H54 (cell line): Measurements from ENCODE around the gene UBASH3B.
A peak's percentile ranks its signal among the peaks of the same experiment; 100 is the strongest.
"Not testable (repeated sequence)": the region's sequence is repeated elsewhere in the genome, so short reads cannot be mapped to it uniquely, and the experiment has no call there.

Source experiments
- DNase-seq: peaks from one replicate; pipeline ENCODE4 v3.0.0; 2011; ENCODE audit warnings: low spot score, mixed read lengths; ENCODE audit not compliant: insufficient read length
- FAIRE-seq: peaks from 3 replicates; lab custom pipeline; 2011; peaks lifted over from hg19 to GRCh38; lab: Jason Lieb, UNC
- POLR2A ChIP-seq: IDR thresholded peaks from 2 replicates; pipeline ENCODE4 v1.6.1; 2011; ENCODE audit warnings: low read depth, mild to moderate bottlenecking, low read length

The UBASH3B gene

GRCh38 chr11:122729139-122729538, 73.6 kb downstream of the UBASH3B start:
- DNase-seq (no peak), FAIRE-seq (no peak)
- TF ChIP-seq POLR2A: no peak

- not testable (repeated sequence) for DNase-seq, FAIRE-seq
Measured at GRCh38 chr11:122730694-122731093, 75.2 kb downstream of the UBASH3B start.

GRCh38 chr11:122731500-122731913, 76.0 kb downstream of the UBASH3B start:
- no peak for TF ChIP-seq POLR2A
- no peak for FAIRE-seq
- no peak for DNase-seq

GRCh38 chr11:122732342-122733315, 77.1 kb downstream of the UBASH3B start:
- FAIRE-seq: no peak
- no peak for TF ChIP-seq POLR2A
- DNase-seq: no peak

GRCh38 chr11:122733318-122733717, 77.8 kb downstream of the UBASH3B start:
- no peak for TF ChIP-seq POLR2A
- no peak for FAIRE-seq
- DNase-seq: no peak

- DNase-seq (no peak), FAIRE-seq (no peak)
- TF ChIP-seq POLR2A: no peak
Measured at GRCh38 chr11:122734848-122735496, 79.5 kb downstream of the UBASH3B start.

GRCh38 chr11:122737951-122738693, 82.6 kb downstream of the UBASH3B start:
- FAIRE-seq (peak; percentile 6), DNase-seq (no peak)
- no peak for TF ChIP-seq POLR2A

GRCh38 chr11:122741613-122742300, 86.2 kb downstream of the UBASH3B start:
- no peak for DNase-seq
- TF ChIP-seq POLR2A: no peak

GRCh38 chr11:122742301-122743018, 86.9 kb downstream of the UBASH3B start:
- no peak for DNase-seq
- FAIRE-seq: no peak
- no peak for TF ChIP-seq POLR2A

More at GRCh38 chr11:122741613-122742300, 86.2 kb downstream of the UBASH3B start:
- FAIRE-seq: no peak

- DNase-seq (no peak), FAIRE-seq (no peak)
- TF ChIP-seq POLR2A: no peak
Measured at GRCh38 chr11:122743097-122743741, 87.7 kb downstream of the UBASH3B start.

- no peak for FAIRE-seq
- no peak for TF ChIP-seq POLR2A
- DNase-seq: no peak
Measured at GRCh38 chr11:122743949-122744348, 88.4 kb downstream of the UBASH3B start.

- FAIRE-seq (no peak), DNase-seq (no peak)
- no peak for TF ChIP-seq POLR2A
Measured at GRCh38 chr11:122744357-122744756, 88.8 kb downstream of the UBASH3B start.
